T-helper 2 cell treated with Interferon-gamma antibody and Interleukin-4, amounts not matched to agents 5 μg/mL and 100 μg/mL, for 36 hours (primary cell): Measurements from ENCODE around the gene LAT.
A peak's percentile ranks its signal among the peaks of the same experiment; 100 is the strongest.
"Not testable (repeated sequence)": the region's sequence is repeated elsewhere in the genome, so short reads cannot be mapped to it uniquely, and the experiment has no call there.

ENCODE experiments used
- DNase-seq: peaks from one replicate; pipeline ENCODE4 v3.0.0; 2021; ENCODE audit warnings: low spot score
- H3K27ac Mint-ChIP-seq: one replicate; pipeline ENCODE4 v1.8.0; 2021; ENCODE audit warnings: mild to moderate bottlenecking, mixed read lengths
- H3K27me3 Mint-ChIP-seq: one replicate; pipeline ENCODE4 v1.8.0; 2021; ENCODE audit warnings: low read depth, mixed read lengths
- H3K36me3 Mint-ChIP-seq: one replicate; pipeline ENCODE4 v1.8.0; 2021; ENCODE audit warnings: low read depth, mixed read lengths
- H3K4me1 Mint-ChIP-seq: one replicate; pipeline ENCODE4 v1.8.0; 2021; ENCODE audit warnings: low read depth, mixed read lengths
- H3K4me3 Mint-ChIP-seq: one replicate; pipeline ENCODE4 v1.8.0; 2022; ENCODE audit warnings: mild to moderate bottlenecking, moderate library complexity, mixed read lengths
- H3K9me3 Mint-ChIP-seq: one replicate; pipeline ENCODE4 v1.8.0; 2021; ENCODE audit warnings: mixed read lengths

The LAT gene

GRCh38 chr16:28984091-28984490, 761 bp upstream of the LAT start:
- peaks cover 9% of the 10 kb centered on the region for H3K9me3 Mint-ChIP-seq
- no peaks in the 10 kb centered on the region for H3K27me3 Mint-ChIP-seq
- H3K4me3 Mint-ChIP-seq = peak overlapping the region; percentile 99
- H3K36me3 Mint-ChIP-seq = peaks cover 72% of the 10 kb centered on the region
- DNase-seq = no peak
- H3K4me1 Mint-ChIP-seq = peaks cover 29% of the 10 kb centered on the region
- peak overlapping the region; percentile 85 for H3K27ac Mint-ChIP-seq

GRCh38 chr16:28985211-28986041, 574 bp downstream of the LAT start:
- Mint-ChIP-seq H3K36me3 (peaks cover 85% of the 10 kb centered on the region), H3K4me1 (peaks cover 40% of the 10 kb centered on the region), H3K27me3 (no peaks in the 10 kb centered on the region), H3K9me3 (peaks cover 9% of the 10 kb centered on the region), H3K4me3 (peak overlapping the region; percentile 99), H3K27ac (peak overlapping the region; percentile 95)
- DNase-seq = no peak

GRCh38 chr16:28986046-28986445, 1.2 kb downstream of the LAT start:
- H3K27ac Mint-ChIP-seq = peak overlapping the region; percentile 95

GRCh38 chr16:28986492-28986891, 1.6 kb downstream of the LAT start:
- peak overlapping the region; percentile 99 for H3K4me3 Mint-ChIP-seq
- peak overlapping the region; percentile 95 for H3K27ac Mint-ChIP-seq
- H3K36me3 Mint-ChIP-seq = peaks cover 85% of the 10 kb centered on the region
- DNase-seq = no peak
- H3K4me1 Mint-ChIP-seq = peaks cover 46% of the 10 kb centered on the region
- H3K27me3 Mint-ChIP-seq = no peaks in the 10 kb centered on the region
- H3K9me3 Mint-ChIP-seq = peaks cover 9% of the 10 kb centered on the region

More at GRCh38 chr16:28986046-28986445, 1.2 kb downstream of the LAT start:
- DNase-seq = no peak
- peaks cover 88% of the 10 kb centered on the region for H3K36me3 Mint-ChIP-seq
- peak overlapping the region; percentile 99 for H3K4me3 Mint-ChIP-seq
- H3K27me3 Mint-ChIP-seq = no peaks in the 10 kb centered on the region
- peaks cover 46% of the 10 kb centered on the region for H3K4me1 Mint-ChIP-seq
- peaks cover 9% of the 10 kb centered on the region for H3K9me3 Mint-ChIP-seq

- H3K27ac Mint-ChIP-seq = peak overlapping the region; percentile 97
- H3K4me1 Mint-ChIP-seq = peaks cover 46% of the 10 kb centered on the region
- no peak for DNase-seq
- H3K9me3 Mint-ChIP-seq = peaks cover 4% of the 10 kb centered on the region
- H3K27me3 Mint-ChIP-seq = no peaks in the 10 kb centered on the region
- H3K4me3 Mint-ChIP-seq = peak overlapping the region; percentile 99
- peaks cover 83% of the 10 kb centered on the region for H3K36me3 Mint-ChIP-seq
Measured at GRCh38 chr16:28987170-28987853, 2.5 kb downstream of the LAT start.

- Mint-ChIP-seq H3K4me3 (peak overlapping the region; percentile 99), H3K36me3 (peaks cover 66% of the 10 kb centered on the region), H3K9me3 (peaks cover 4% of the 10 kb centered on the region), H3K27me3 (no peaks in the 10 kb centered on the region), H3K27ac (peak overlapping the region; percentile 97), H3K4me1 (peaks cover 37% of the 10 kb centered on the region)
- no peak for DNase-seq
Measured at GRCh38 chr16:28989363-28989762, 4.5 kb downstream of the LAT start.

GRCh38 chr16:28990375-28991040, 5.7 kb downstream of the LAT start:
- peak overlapping the region; percentile 89 for H3K27ac Mint-ChIP-seq
- peaks cover 34% of the 10 kb centered on the region for H3K4me1 Mint-ChIP-seq
- peaks cover 61% of the 10 kb centered on the region for H3K36me3 Mint-ChIP-seq
- peak; percentile 73 for DNase-seq
- H3K9me3 Mint-ChIP-seq = peaks cover 4% of the 10 kb centered on the region
- peak overlapping the region; percentile 84 for H3K4me3 Mint-ChIP-seq
- H3K27me3 Mint-ChIP-seq = no peaks in the 10 kb centered on the region

GRCh38 chr16:28991687-28992086, 6.8 kb downstream of the LAT start:
- peaks cover 34% of the 10 kb centered on the region for H3K4me1 Mint-ChIP-seq
- peaks cover 49% of the 10 kb centered on the region for H3K36me3 Mint-ChIP-seq
- H3K4me3 Mint-ChIP-seq = peak overlapping the region; percentile 84
- H3K9me3 Mint-ChIP-seq = peaks cover 4% of the 10 kb centered on the region
- H3K27me3 Mint-ChIP-seq = no peaks in the 10 kb centered on the region
- peak overlapping the region; percentile 45 for H3K27ac Mint-ChIP-seq
- DNase-seq = no peak

- no peak for DNase-seq
- no peak overlapping the region for H3K4me3 Mint-ChIP-seq
- no peaks in the 10 kb centered on the region for H3K9me3 Mint-ChIP-seq
- H3K27ac Mint-ChIP-seq = peak overlapping the region; percentile 41
- H3K36me3 Mint-ChIP-seq = peaks cover 41% of the 10 kb centered on the region
- H3K4me1 Mint-ChIP-seq = peaks cover 29% of the 10 kb centered on the region
- no peaks in the 10 kb centered on the region for H3K27me3 Mint-ChIP-seq
Measured at GRCh38 chr16:28992496-28992895, 7.6 kb downstream of the LAT start.

- no peaks in the 10 kb centered on the region for H3K36me3 Mint-ChIP-seq
- H3K4me3 Mint-ChIP-seq = no peak overlapping the region
- H3K27ac Mint-ChIP-seq = no peak overlapping the region
- DNase-seq = no peak
- H3K27me3 Mint-ChIP-seq = no peaks in the 10 kb centered on the region
- H3K4me1 Mint-ChIP-seq = peaks cover 10% of the 10 kb centered on the region
- no peaks in the 10 kb centered on the region for H3K9me3 Mint-ChIP-seq
Measured at GRCh38 chr16:28998837-28999236, 14.0 kb downstream of the LAT start.

GRCh38 chr16:28999577-28999976, 14.7 kb downstream of the LAT start:
- Mint-ChIP-seq H3K27me3 (no peaks in the 10 kb centered on the region), H3K9me3 (no peaks in the 10 kb centered on the region), H3K27ac (no peak overlapping the region), H3K4me1 (peaks cover 11% of the 10 kb centered on the region), H3K4me3 (no peak overlapping the region), H3K36me3 (no peaks in the 10 kb centered on the region)
- DNase-seq = no peak

GRCh38 chr16:29000019-29000418, 15.2 kb downstream of the LAT start:
- H3K27ac Mint-ChIP-seq = no peak overlapping the region
- no peaks in the 10 kb centered on the region for H3K27me3 Mint-ChIP-seq
- H3K4me3 Mint-ChIP-seq = no peak overlapping the region
- no peaks in the 10 kb centered on the region for H3K9me3 Mint-ChIP-seq
- DNase-seq = no peak
- no peaks in the 10 kb centered on the region for H3K36me3 Mint-ChIP-seq
- peaks cover 15% of the 10 kb centered on the region for H3K4me1 Mint-ChIP-seq

- not testable (repeated sequence) for DNase-seq, H3K9me3 Mint-ChIP-seq, H3K27me3 Mint-ChIP-seq, H3K4me3 Mint-ChIP-seq, H3K36me3 Mint-ChIP-seq
- peaks cover 31% of the 10 kb centered on the region for H3K4me1 Mint-ChIP-seq
- H3K27ac Mint-ChIP-seq = peak overlapping the region; percentile 34
Measured at GRCh38 chr16:29004496-29005139, 19.8 kb downstream of the LAT start.
